GM18520 (cell line): ENCODE measurements around the gene CCDC9.
A peak's percentile ranks its signal among the peaks of the same experiment; 100 is the strongest.

Source experiments
- ATAC-seq: cut with Tn5 transposase; IDR thresholded peaks from one replicate; pipeline ENCODE4 v1.9.1; 2021; ENCODE audit not compliant: unreplicated experiment

The CCDC9 gene

DNA sequence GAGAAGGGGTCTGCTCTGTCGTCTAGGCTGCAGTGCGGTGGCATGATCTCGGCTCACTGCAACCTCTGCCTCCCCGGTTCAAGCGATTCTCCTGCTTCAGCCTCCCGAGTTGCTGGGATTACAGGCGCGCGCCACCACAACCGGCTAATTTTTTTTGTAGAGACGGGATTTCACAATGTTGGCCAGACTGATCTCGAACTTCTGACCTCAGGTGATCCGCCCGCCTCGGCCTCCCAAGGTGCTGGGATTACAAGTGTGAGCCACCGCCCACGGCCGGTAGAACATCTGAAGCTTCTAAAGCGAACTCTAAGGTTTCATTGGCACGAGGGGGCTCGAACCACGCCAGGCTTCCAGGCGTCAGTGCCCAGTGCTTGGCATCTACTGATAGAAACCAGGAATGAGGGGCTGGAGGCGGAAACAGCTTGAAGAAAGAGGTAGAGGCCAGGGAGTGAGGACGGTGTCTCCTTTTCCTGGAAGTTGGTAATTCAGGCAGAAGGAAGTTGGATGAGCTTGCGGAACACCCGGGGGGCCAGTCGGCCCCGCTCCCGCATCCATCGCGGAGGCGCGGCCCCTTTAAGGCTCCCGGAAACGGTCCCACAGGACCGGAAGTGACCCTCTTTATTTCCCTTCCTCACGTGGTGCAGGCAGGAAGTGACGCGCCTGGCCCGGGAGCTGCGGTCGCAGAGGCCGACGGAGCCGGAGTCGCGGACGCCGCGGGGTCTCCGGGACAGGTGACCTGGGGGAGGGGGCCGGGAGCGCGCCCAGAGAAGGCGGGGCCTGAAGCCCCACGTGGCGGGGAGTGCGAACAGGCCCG lies at the start of gene CCDC9:
Gene CCDC9 (plus strand): TSS at position 647 of the 814 bp plus-strand sequence. CDS start 1,876 bp downstream, outside the sequence.
- peak; percentile 40 for ATAC-seq

DNA sequence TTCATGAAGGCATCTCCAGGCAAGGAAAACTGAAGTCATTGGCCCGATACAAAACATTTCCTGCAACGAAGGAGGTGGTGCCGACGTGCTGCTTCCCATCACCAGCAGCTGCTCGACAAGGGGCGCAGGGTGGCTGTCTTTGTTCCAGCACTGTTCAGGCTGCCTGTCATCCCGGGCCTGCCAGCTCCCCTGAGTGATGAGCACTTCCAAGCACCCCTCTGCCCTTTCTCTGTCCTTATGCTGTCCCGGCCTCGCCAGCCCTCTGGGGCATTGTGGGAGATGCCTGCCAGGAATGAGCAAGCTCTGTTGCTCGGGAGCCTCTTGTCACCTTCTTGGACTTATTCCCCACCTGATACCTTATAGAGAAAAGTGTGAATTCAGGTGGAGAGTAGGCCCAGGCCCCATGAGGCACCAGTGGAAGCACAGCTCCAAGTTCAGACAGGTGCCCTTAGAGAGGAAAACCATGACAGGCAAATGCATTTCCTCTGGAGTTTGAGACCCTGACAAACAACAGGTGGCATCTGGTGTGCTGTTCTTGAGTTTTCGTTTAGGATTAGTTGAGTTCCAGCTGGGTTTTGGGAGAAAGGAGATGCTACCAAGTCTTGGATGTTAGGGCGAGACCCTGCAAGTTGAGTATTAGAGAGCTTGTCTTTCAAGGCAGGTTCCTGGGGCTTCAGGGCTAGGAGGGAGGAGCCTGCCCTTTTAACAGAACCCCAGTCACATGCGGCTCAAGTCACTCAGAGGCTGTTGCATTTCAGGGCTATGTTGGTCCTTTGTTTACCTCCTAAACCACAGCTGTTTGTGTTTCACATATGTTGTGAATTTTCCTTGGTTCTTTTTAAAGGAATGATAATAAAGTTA lies 46.8 kb upstream of the CCDC9 start:
- no peak for ATAC-seq

DNA sequence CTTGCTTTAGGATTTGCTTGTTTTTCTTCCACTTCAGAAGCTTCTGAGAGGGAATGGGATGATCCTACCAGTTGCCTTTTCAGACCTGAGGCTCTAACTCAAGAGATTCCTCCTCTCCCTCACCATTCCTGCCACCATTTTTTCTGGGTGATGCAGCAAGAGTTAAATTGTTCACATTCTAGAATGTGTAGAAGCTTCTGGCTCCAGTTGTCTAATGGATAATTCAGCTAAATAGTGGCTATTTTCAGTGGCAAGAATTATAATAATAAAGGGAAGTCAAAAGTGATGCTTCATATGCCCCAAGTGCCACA lies 46.2 kb upstream of the CCDC9 start:
- ATAC-seq, result no peak

DNA sequence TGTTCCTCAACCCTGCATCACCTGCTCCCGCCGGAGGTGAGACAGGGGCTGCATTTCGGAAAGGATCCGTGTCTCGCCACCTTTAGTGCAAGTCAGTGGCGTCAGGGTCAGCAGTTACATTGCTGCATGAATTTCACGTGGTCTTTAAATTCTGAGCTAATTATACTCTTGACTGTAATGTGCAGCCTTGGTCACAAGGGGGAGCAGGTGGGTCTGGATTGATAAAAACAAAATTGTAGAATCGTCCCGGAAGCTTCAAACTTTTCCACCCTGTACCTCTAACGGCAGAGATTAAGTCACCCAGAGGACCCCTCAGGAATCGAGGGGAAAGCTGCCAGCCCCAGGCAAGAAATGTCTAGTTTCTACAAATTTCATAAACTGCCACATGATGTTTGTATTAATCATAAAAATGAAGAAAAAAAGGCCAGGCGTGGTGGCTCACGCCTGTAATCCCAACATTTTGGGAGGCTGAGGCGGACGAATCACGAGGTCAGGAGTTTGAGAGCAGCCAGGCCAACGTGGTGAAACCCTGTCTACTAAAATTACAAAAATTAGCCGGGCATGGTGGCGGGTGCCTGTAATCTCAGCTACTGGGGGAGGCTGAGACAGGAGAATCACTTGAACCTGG lies 45.5 kb upstream of the CCDC9 start:
- ATAC-seq, result no peak

DNA sequence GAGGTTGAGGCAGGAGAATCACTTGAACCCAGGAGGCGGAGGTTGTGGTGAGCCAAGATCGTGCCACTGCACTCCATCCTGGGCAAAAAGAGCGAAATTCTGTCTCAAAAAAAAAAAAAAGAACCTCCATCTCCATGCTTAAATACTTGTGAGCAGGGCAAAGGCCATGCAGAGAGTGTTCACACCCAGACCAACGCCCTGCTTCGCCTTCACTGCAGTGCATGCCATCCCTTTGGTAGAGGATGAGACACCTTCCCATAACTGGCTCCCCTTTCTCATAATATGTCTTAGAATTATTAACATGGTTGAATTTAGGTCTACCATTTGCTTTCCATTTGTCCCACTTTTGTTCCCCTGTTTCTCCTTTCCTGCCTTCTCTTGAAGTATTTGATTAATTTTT lies 40.7 kb upstream of the CCDC9 start:
- ATAC-seq, result no peak

DNA sequence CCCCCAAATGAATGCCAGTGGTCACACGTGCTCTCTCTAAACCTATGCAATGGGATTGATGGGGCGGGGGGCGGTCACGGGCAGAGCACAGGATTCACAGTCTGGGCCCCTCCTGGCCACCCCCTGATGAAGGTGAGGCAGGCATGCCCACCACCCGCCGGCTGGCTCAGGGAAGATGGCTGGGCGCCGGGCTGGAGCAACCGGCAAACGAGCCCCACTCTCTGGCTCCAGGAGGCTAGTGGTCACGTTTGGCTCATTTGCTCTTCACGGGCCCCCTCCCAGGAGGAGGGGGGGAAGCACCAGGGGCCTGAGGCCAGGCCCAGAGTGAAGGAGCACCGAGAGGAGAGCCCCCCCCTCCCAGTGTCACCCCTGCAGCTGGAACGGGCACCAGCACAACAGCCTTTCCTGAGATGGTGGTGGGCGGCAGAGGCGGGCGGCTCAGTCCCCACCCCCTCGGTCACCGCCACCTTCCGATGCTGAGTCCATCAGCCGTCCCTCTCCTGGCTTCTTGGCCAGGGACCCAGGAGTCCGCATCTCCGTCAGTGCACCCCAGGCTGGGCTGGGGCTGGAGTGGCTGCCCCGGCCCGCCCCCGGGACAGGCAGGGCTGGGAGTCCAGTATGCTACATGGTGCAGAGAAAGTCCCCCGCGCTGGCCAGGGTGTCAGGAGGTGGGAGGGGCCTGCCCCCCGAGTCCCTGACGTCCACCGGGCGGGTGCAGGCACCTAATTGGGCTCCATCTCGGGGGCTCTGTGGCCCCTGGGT lies 35.1 kb upstream of the CCDC9 start:
- ATAC-seq, result no peak

DNA sequence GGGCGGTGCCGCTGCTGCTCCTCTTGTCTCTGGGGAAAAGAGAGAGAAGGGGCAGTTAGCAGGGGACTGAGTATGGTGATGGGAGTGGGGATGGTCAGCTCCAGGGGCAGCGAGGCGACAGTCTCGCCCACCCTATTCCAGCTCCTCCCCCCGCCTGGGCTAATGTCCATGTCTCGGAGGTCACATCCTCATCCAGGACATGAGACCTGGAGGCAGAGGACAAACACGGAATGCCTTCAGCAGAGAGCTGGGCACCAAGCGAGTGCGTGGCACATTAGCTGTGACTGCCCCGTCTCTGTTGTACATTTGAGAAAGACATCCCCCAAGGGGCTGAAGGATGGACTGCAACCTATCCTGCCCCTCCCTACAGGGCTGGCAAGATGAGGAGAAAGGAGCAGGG lies 34.4 kb upstream of the CCDC9 start:
- ATAC-seq, result no peak

DNA sequence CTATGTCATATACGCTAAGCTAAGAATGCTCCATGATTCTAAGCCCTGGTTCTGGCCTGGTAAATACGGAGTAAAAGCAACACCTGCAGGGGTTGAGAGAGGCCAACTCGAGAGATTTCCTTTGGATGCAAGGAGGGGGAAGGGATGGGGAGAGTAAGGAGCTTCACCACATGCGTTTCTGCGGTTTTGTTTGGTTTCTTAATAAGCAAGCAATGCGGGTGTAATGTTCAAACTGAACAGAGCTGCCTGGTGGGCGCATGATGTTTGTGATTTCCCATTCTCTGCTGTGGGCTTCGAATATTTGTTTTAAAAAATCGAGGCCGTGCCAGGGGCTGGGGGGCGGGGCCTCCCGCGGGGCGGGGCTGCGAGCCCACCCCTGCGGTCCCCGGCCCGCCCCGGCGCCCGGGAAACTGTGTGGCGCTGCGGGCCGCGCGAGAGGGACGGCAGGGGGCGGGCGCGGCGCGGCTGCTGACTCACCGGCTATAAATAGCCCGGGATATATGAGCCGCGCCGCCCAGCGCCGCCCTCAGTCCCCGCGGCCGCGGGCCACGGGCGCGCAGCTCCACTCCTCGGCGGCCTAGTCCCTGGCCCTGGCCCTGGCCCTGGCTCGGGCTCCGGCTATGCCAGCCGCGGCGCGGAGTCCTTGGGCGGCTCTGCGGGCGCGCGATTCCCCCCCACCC lies 30.4 kb upstream of the CCDC9 start:
- ATAC-seq, result peak; percentile 33

DNA sequence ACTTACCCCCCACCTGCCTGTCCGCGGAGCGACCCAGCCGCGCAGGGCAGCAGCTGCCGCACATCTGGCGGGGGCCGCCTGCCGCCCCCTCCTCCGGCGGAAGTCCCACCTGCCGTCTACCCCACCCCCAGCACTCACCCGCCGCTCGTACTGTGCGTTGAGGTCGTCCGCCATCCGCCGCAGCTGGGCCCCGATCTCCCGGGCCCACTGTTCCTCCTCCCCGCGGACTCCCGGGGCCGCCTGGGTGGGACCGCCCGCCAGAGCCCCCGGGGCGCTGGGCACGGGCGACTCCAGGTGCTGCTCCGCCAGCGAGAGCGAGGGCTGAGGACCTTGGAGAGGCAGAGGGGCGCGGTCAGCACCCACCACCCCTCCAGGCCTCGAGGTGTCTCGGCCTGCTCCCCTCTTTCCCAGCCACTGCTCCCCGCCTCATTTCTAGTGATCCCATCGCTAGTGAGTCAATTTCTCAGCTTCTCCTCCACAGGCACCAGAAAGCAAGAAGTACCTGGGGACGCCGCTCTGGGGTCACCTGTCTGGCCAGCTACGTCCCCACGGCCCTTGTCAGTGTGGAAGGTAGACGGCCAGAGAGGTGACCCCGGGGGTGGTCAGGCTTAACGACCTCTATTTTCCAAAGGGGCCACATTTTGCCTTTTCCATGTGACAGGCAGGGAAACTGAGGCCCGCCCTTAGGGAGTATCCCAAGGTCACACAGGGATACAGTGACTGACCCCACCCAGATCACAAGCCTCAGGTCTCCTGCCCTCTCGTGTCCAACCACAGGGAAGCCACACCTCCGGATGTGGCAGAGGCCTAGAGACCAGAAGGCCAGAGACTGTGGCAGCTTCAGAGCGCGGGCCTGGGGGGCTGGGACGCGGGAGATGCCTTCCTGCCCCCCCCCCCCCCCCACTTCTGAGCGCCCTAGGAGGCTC lies 29.6 kb upstream of the CCDC9 start:
- peak; percentile 18 for ATAC-seq

DNA sequence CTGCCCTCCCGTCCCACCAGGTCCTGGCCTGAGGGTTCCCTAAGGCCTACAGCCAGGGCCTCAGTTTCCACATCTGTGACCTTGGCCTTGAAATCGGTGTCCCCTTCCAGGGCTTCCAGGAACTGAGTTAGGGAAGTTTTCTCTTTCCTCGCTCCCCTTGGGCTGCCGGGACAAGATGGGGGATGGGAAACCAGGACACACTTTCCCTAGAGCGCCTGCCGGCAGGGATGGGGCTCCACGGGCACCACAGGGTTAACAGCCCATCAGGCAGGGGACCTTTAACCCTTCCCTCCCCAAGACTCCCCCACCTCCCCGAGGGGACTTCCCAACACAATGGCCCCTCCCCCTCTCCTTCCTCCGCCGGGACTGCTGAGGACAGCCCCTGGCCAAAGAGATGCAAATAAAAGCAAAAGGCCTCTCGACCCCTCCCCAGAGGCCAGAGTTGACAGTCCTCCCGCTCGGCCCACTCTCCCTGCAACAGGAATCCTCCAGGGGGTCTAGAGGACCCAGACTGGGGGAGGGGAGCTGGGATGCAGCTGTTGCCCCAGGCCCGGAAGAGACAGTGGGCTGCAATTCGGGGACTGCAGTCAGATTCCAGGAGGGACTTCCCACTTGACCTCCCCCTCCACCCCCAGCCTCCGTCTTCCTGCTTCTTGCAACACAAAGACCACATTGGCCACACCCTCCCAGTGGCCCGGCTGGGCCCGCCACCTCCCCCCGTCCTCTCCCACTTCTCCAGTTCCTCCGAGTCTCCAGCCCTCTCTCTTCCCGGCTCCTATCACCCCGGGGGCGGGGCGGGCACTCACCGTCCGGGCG lies 28.8 kb upstream of the CCDC9 start:
- ATAC-seq, result peak; percentile 3

DNA sequence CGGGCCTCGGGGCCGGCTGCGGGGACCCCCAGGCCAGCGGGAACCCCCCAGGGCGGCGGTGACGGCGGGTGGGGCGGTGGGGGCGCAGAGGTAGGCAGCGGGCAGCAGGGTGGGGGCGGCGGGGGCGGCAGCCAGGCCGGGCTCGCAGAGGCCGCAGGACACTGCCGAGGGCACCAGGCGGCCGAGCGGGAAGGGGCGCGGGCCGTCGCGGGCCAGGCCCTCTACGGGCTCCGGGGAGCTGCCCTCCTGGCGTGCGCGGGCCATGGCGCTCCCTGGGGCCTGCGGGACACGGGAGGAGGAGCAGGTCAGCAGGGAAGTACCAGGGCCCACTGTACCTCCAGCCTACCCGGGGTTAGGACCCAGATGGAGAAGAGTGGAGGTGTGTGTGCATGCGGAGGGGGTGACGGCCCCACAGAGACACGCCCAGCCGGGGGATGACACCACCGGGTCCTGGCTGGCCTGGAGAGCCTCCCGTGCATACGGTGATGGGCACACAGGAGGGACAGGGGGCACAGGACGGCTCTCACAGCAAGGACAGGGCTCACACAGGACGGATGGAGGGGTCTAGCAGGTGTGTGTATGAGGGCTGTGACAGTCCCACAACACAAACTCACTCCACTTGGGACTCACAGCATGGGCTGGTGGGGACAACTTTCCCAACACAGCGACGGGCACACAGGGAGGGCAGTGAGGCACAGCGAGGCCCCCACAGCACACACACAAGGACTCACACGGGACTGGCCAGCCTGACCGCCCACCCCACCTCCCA lies 28.0 kb upstream of the CCDC9 start:
- no peak for ATAC-seq

DNA sequence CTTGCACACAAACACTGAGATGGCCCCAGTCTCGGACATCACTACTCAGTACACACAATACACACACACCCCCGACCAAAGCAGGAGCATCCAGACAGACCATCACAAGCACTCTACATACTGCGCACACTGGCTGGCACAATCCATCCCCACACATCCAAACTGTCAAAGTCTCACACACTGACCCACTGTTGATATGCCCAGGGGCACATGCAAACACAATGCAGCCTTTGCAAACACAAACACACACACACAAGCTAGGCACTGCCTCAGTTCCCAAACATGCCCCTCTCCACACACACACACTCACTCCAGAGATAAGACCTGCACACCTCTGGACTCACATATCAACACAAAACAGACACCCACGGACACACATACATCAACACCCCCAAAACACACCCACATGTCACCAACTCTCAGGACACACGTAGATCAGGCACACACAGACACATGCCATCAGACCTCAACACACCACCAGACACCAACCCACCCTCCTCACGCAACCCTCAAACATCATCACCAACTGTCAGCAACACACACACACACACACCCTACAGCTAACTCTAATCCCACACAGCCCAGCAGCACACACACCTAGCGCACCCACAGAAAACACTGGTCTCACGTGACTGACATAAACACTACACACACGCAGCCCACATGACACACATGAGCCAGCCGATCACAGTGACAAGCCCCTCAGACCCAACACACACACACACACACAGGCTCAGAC lies 27.2 kb upstream of the CCDC9 start:
- ATAC-seq, result no peak

DNA sequence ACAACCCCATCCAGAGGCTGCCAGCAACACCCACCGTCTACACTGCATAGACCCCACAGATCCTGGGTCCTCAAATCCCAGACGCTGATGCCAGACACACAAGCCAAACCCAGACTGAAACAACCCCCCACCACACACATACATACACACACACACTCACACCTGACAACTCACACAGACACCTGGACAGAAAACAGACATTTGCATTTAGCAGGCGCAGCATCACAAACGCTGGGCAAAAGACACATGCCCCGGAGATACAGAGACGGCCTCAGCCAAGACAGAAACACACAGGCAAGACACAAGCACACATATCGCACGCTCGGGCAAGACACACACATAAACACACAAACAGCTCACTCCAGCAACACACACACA lies 26.7 kb upstream of the CCDC9 start:
- no peak for ATAC-seq

DNA sequence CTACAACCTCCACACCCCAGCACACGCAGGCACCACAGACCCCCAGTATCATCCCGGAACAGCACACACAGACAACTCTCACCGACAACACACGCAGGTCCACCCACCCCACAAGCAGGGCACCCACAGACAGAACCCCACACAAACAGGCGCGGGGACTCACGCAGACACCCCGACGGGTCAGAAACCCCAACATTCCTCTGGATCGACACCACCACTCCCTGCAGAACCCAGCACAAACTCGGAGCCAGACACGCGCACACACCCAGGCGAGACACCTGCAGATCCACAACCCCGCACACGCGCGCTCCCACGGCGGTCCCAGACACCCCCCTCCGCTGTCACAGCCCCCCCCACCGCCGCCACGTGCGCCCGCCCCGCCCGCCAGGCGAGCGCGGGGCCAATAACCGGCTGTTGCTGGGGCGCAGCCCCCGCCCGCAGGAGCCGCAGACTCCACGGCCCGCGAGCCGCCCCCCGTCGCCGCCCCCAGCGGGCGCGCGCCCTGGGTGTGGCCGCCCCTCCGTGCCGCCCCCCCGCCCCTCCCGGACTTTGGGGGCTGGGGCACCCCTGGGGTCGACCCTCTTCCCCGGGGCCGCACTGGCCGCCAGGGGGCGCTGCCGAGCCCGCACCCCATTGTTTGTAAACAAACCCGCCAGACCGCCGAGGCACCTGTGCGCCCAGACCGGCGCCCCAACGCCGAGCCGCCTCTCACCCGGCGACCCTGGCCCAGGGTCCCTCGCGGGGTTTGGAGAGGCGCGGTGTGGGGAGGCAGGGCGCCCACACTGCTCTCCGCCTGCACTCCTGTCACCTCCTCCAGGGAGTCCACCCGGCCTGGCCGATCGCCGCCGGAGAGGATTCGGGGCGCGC lies 26.0 kb upstream of the CCDC9 start:
- no peak for ATAC-seq

DNA sequence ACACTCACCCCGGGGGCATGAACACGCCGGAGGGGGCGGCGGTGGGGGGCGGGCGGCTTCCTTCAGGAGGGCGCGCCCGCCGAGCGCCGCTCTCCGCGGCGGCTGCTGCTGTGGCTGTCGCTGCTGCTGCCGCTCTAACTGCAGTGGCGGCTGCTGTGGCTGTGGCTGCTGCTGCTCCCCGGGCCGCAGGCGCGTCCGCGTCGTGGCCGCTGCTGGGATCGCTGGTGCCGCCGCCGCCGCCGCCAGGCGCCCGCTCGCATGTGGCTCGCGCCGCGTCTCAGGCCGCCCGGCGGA lies 25.5 kb upstream of the CCDC9 start, which contains the start of gene BBC3:
Gene BBC3 (minus strand): TSS at position 279 of the 294 bp plus-strand sequence. CDS start 2,768 bp downstream, outside the sequence.
- ATAC-seq, result peak; percentile 7
